H1 (cell line): ENCODE results near the gene RPL3. TPM values are rescaled to one million over a fixed set of nuclear protein-coding genes. Genes with fewer than 3 reads are reported as not detected.
A peak's percentile ranks its signal among the peaks of the same experiment; 100 is the strongest.

Experiments
- CTCF ChIA-PET: fragments of 300-600 bp; sonication (Branson Sonifier 250); formaldehyde crosslinking; loops from one replicate; lab custom pipeline; 2021; ENCODE audit not compliant: partially characterized antibody; lab: Charles Lee
- POLR2A ChIA-PET: fragments of 300-600 bp; sonication (Branson Sonifier 250); formaldehyde crosslinking; loops from one replicate; lab custom pipeline; 2021; ENCODE audit warnings: inconsistent platforms; ENCODE audit not compliant: partially characterized antibody; lab: Charles Lee
- DNase-seq, 2 experiments: peaks; one replicate each; pipeline versions ENCODE4 v3.0.0 to v3.0.0-alpha.2; 2010 to 2022; ENCODE audit warnings: low spot score in 2 of 2, low read depth in 1 of 2, mixed read lengths in 1 of 2
- FAIRE-seq: peaks from 2 replicates; lab custom pipeline; 2011; peaks lifted over from hg19 to GRCh38; lab: Jason Lieb, UNC
- H2AFZ ChIP-seq: 2 replicates; pipeline ENCODE4 v1.8.1; 2012; ENCODE audit warnings: low read length, inconsistent platforms
- H2AK5ac ChIP-seq: 2 replicates; pipeline ENCODE4 v1.6.1; 2013; ENCODE audit warnings: low read depth, low read length
- H2BK120ac ChIP-seq: replicated peaks from 2 replicates; pipeline ENCODE3; 2013; ENCODE audit warnings: low read depth, low read length, inconsistent platforms
- H2BK12ac ChIP-seq: 2 replicates; pipeline ENCODE4 v1.6.1; 2013; ENCODE audit warnings: low read depth, low read length
- H2BK15ac ChIP-seq: 2 replicates; pipeline ENCODE4 v1.6.1; 2013; ENCODE audit warnings: low read length
- H2BK20ac ChIP-seq: 2 replicates; pipeline ENCODE4 v1.6.1; 2013; ENCODE audit warnings: low read length
- H2BK5ac ChIP-seq: 2 replicates; pipeline ENCODE4 v1.6.1; 2013; ENCODE audit warnings: low read depth, low read length
- H3K14ac ChIP-seq: 2 replicates; pipeline ENCODE4 v1.6.1; 2013; ENCODE audit warnings: inconsistent platforms; ENCODE audit not compliant: insufficient read length
- H3K18ac ChIP-seq: 2 replicates; pipeline ENCODE4 v1.6.1; 2013; ENCODE audit warnings: low read length; ENCODE audit errors: extremely low read depth
- H3K23ac ChIP-seq: 2 replicates; pipeline ENCODE4 v1.6.1; 2013; ENCODE audit warnings: inconsistent platforms; ENCODE audit not compliant: insufficient read length
- H3K23me2 ChIP-seq: 2 replicates; pipeline ENCODE4 v1.6.1; 2013; ENCODE audit warnings: low read depth, low read length
- H3K27ac ChIP-seq: 2 replicates; pipeline ENCODE4 v1.6.1; 2011; ENCODE audit warnings: low read depth, low read length, inconsistent platforms
- H3K27me3 ChIP-seq, 4 experiments: replicated peaks in 1 of 4; 1 replicate in 1 of 4; 2 replicates in 3 of 4; pipeline versions ENCODE4 v1.6.1 to v1.8.1; 2011 to 2013; ENCODE audit warnings: low read length in 3 of 4, mild to moderate bottlenecking in 3 of 4, inconsistent platforms in 2 of 4, mixed read lengths in 2 of 4, moderate library complexity in 1 of 4; ENCODE audit not compliant: control insufficient read depth in 3 of 4, insufficient read depth in 3 of 4; ENCODE audit errors: extremely low read depth in 1 of 4
- H3K36me3 ChIP-seq, 4 experiments: 2 replicates each; pipeline versions ENCODE4 v1.6.1 to v1.8.1; 2011 to 2013; ENCODE audit warnings: mild to moderate bottlenecking in 4 of 4, low read length in 3 of 4, moderate library complexity in 2 of 4, control low read depth in 1 of 4, inconsistent platforms in 1 of 4; ENCODE audit not compliant: insufficient read depth in 4 of 4, control insufficient read depth in 2 of 4
- H3K4ac ChIP-seq: replicated peaks from 2 replicates; pipeline ENCODE3; 2013; ENCODE audit warnings: low read length, low read depth, mixed read lengths, inconsistent platforms; ENCODE audit not compliant: insufficient read length
- H3K4me1 ChIP-seq, 4 experiments: replicated peaks in 1 of 4; 1 replicate in 1 of 4; 2 replicates in 3 of 4; pipeline versions ENCODE4 v1.6.1 to v1.8.1; 2011 to 2013; ENCODE audit warnings: low read length in 3 of 4, inconsistent platforms in 2 of 4, mixed read lengths in 1 of 4; ENCODE audit not compliant: insufficient read depth in 4 of 4, control insufficient read depth in 3 of 4
- H3K4me2 ChIP-seq, 2 experiments: 2 replicates each; pipeline versions ENCODE4 v1.6.1 to v1.8.1; 2011 to 2013; ENCODE audit warnings: low read depth in 2 of 2, low read length in 2 of 2, control low read depth in 1 of 2, inconsistent platforms in 1 of 2, mild to moderate bottlenecking in 1 of 2; ENCODE audit not compliant: insufficient read depth in 1 of 2
- H3K4me3 ChIP-seq, 4 experiments: fragments of 200-600, 300-600 bp in 1 of 4; sonication (generic), shearing (Covaris generic), sonication (Bioruptor Twin) in 1 of 4; 2 replicates each; pipeline versions ENCODE4 v1.5.1 to v1.8.1; 2011 to 2016; ENCODE audit warnings: low read length in 4 of 4, low read depth in 3 of 4, control low read depth in 2 of 4, inconsistent platforms in 2 of 4, mild to moderate bottlenecking in 2 of 4, mixed read lengths in 1 of 4, moderate library complexity in 1 of 4; ENCODE audit not compliant: insufficient read depth in 2 of 4; ENCODE audit errors: extremely low read depth in 1 of 4
- H3K56ac ChIP-seq: replicated peaks from 2 replicates; pipeline ENCODE3; 2013; ENCODE audit warnings: low read depth, mild to moderate bottlenecking, mixed read lengths, low read length, inconsistent platforms; ENCODE audit not compliant: insufficient read length
- H3K79me1 ChIP-seq: 2 replicates; pipeline ENCODE4 v1.6.1; 2013; ENCODE audit warnings: low read depth, low read length, control low read depth
- H3K79me2 ChIP-seq, 2 experiments: 2 replicates each; pipeline versions ENCODE4 v1.6.1 to v1.8.1; 2012 to 2013; ENCODE audit warnings: low read length in 2 of 2, mild to moderate bottlenecking in 2 of 2, inconsistent platforms in 1 of 2; ENCODE audit not compliant: insufficient read depth in 2 of 2, control insufficient read depth in 1 of 2
- H3K9ac ChIP-seq, 4 experiments: replicated peaks in 1 of 4; 1 replicate in 1 of 4; 2 replicates in 3 of 4; pipeline versions ENCODE4 v1.6.1 to v1.8.1; 2011 to 2013; ENCODE audit warnings: low read depth in 3 of 4, low read length in 3 of 4, control low read depth in 2 of 4, mild to moderate bottlenecking in 2 of 4, moderate library complexity in 2 of 4, inconsistent platforms in 1 of 4; ENCODE audit errors: extremely low read depth in 1 of 4
- H3K9me3 ChIP-seq, 2 experiments: 2 replicates each; pipeline versions ENCODE4 v1.6.1 to v1.8.1; 2012 to 2013; ENCODE audit warnings: mild to moderate bottlenecking in 2 of 2, moderate library complexity in 2 of 2, control low read depth in 1 of 2, inconsistent platforms in 1 of 2, low read depth in 1 of 2, low read length in 1 of 2, mixed read lengths in 1 of 2; ENCODE audit not compliant: insufficient read depth in 2 of 2
- H4K20me1 ChIP-seq, 2 experiments: replicated peaks in 1 of 2; 2 replicates each; pipeline versions ENCODE3 to v1.8.1; 2011 to 2013; ENCODE audit warnings: inconsistent platforms in 2 of 2, low read length in 2 of 2, mild to moderate bottlenecking in 1 of 2; ENCODE audit not compliant: insufficient read depth in 2 of 2, control insufficient read depth in 1 of 2
- H4K5ac ChIP-seq: 2 replicates; pipeline ENCODE4 v1.6.1; 2013; ENCODE audit warnings: low read length, low read depth, mixed read lengths, inconsistent platforms; ENCODE audit not compliant: insufficient read length
- H4K8ac ChIP-seq: 2 replicates; pipeline ENCODE4 v1.8.0; 2013; ENCODE audit warnings: mild to moderate bottlenecking, moderate library complexity, low read length, inconsistent platforms; ENCODE audit not compliant: insufficient read depth; ENCODE audit errors: extremely low read depth
- H4K91ac ChIP-seq: replicated peaks from 2 replicates; pipeline ENCODE3; 2013; ENCODE audit warnings: low read length, mixed read lengths, inconsistent platforms; ENCODE audit not compliant: insufficient read length
- CBX5 ChIP-seq: fragments of 300-800, 300-1000 bp; sonication (generic); IDR thresholded peaks from 2 replicates; pipeline ENCODE4 v1.7.1; 2016; ENCODE audit warnings: antibody characterized with exemption, low read length, low read depth
- CTBP2 ChIP-seq: IDR thresholded peaks from 2 replicates; pipeline ENCODE4 v1.7.0; 2011; ENCODE audit warnings: borderline replicate concordance, mild to moderate bottlenecking, moderate library complexity, mixed read lengths, low read length; ENCODE audit not compliant: insufficient read depth, insufficient read length
- HDAC2 ChIP-seq, 2 experiments: fragments of 300-600 bp in 1 of 2; sonication (generic) in 1 of 2; IDR thresholded peaks; 2 replicates each; pipeline ENCODE4 v1.6.1; 2011 to 2012; ENCODE audit warnings: low read depth in 2 of 2, low read length in 2 of 2, mild to moderate bottlenecking in 2 of 2, moderate library complexity in 2 of 2, borderline replicate concordance in 1 of 2, inconsistent platforms in 1 of 2
- KDM1A ChIP-seq: fragments of 200-600, 300-600 bp; sonication (generic); IDR thresholded peaks from 2 replicates; pipeline ENCODE4 v1.7.1; 2016; ENCODE audit warnings: mild to moderate bottlenecking, low read length, borderline replicate concordance
- KDM5A ChIP-seq: fragments of 200-600 bp; IDR thresholded peaks from 2 replicates; pipeline ENCODE4 v1.7.1; 2012; ENCODE audit warnings: mild to moderate bottlenecking, low read length, inconsistent platforms, mixed read lengths
- MAX ChIP-seq: IDR thresholded peaks from 2 replicates; pipeline ENCODE4 v1.6.1; 2012; ENCODE audit warnings: inconsistent platforms
- NANOG ChIP-seq: IDR thresholded peaks from 2 replicates; pipeline ENCODE4 v1.6.1; 2011; ENCODE audit warnings: low read length, low read depth, mild to moderate bottlenecking, inconsistent platforms; ENCODE audit not compliant: insufficient read depth, poor library complexity, severe bottlenecking
- RNF2 ChIP-seq: fragments of 200-900, 300-1000 bp; sonication (generic); IDR thresholded peaks from 2 replicates; pipeline ENCODE4 v1.7.1; 2016; ENCODE audit warnings: borderline replicate concordance, low read depth, mild to moderate bottlenecking, antibody characterized with exemption, low read length; ENCODE audit not compliant: poor library complexity, severe bottlenecking; ENCODE audit errors: missing control alignments
- SP2 ChIP-seq: IDR thresholded peaks from 2 replicates; pipeline ENCODE4 v1.6.1; 2012; ENCODE audit warnings: mild to moderate bottlenecking, low read length, inconsistent platforms
- SUZ12 ChIP-seq: fragments of 200-600 bp; sonication (generic); IDR thresholded peaks from 2 replicates; pipeline ENCODE4 v1.6.1; 2012; ENCODE audit warnings: mild to moderate bottlenecking, inconsistent platforms, low read length, moderate library complexity, mixed read lengths
- YY1 ChIP-seq: IDR thresholded peaks from 2 replicates; pipeline ENCODE4 v1.6.1; 2011; ENCODE audit warnings: low read depth, mild to moderate bottlenecking, low read length
- WGBS, 2 experiments: shearing (Covaris generic) in 1 of 2; methylation state at CpG; one replicate each; pipeline versions ENCODE4 v1.1.6 to v1.1.7; 2013 to 2015; ENCODE audit warnings: low lambda C conversion rate in 2 of 2, mixed read lengths in 2 of 2, inconsistent platforms in 1 of 2, low coverage in 1 of 2, missing lambda C conversion rate in 1 of 2; ENCODE audit not compliant: insufficient replicate concordance in 2 of 2, insufficient coverage in 1 of 2, insufficient read length in 1 of 2; ENCODE audit errors: extremely low coverage in 1 of 2, missing lambda C conversion rate in 1 of 2; 5-methylcytosine and 5-hydroxymethylcytosine counted together
- polyA plus RNA-seq, 7 experiments: library from polyadenylated mRNA; depleted of rRNA in 3 of 7; stranded (reverse) in 5 of 7; unstranded in 2 of 7; fragments of >200 nt in 5 of 7; fragments of 200-250 nt in 2 of 7; gene quantifications; 1 replicate in 5 of 7; 2 replicates in 1 of 7; 4 replicates in 1 of 7; pipeline versions ENCODE4 v1.2.1 to v1.2.3, GENCODE V29; 2011 to 2013; ENCODE audit warnings: missing spikeins in 2 of 7, mixed read lengths in 2 of 7
- total RNA-seq: library from RNA; stranded (reverse); fragmentation: NEBNext Ultra II Directional; extraction: Animal tissue kit (Norgen Biotek cat#: 25700); gene quantifications from 2 replicates; pipeline ENCODE4 v1.2.1, GENCODE V29; 2021

The RPL3 gene
- total and polyA plus RNA-seq, 2 of the 8 experiments (the other 6 are each of a cell fraction or from before 2014, with no cell fraction given) = 2,865 to 5,466 TPM

- Histone ChIP-seq H3K27ac (no peak overlapping the region), H3K14ac (no peak overlapping the region), H3K4me3 (no peak overlapping the region), H3K79me1 (peaks cover 7% of the 10 kb centered on the region), H3K9ac (no peak overlapping the region; a peak in 2 of 7 replicates), H2BK12ac (peak overlapping the region; percentile 60; the same call in 1 of the 2 replicates), H3K4me1 (peaks cover 5 to 29% (median 19%) of the 10 kb centered on the region in 4 experiments), H4K8ac (no peak overlapping the region), H3K79me2 (peaks cover 0 to 5% of the 10 kb centered on the region in 2 experiments; a peak in 1 of 4 replicates), H3K23ac (no peak overlapping the region), H2BK15ac (no peak overlapping the region), H2BK5ac (peak overlapping the region; percentile 66; the same call in 1 of the 2 replicates), H2AK5ac (no peak overlapping the region), H4K20me1 (peaks cover 0 to 5% of the 10 kb centered on the region in 2 experiments), H3K4me2 (peak overlapping the region; percentile 86 to 98), H3K18ac (peak overlapping the region; percentile 38; the same call in 1 of the 2 replicates), H3K23me2 (peaks cover 13% of the 10 kb centered on the region), H2AFZ (no peak overlapping the region), H2BK20ac (peak overlapping the region; percentile 80), H3K9me3 (no peaks in the 10 kb centered on the region), H4K91ac (no peak overlapping the region), H3K56ac (no peak overlapping the region), H4K5ac (no peak overlapping the region), H3K4ac (no peak overlapping the region), H3K27me3 (peaks cover 0 to 4% (median 4%) of the 10 kb centered on the region in 4 experiments; a peak in 2 of 7 replicates), H2BK120ac (no peak overlapping the region), H3K36me3 (no peaks in the 10 kb centered on the region)
- DNase-seq (no peak), FAIRE-seq (no peak)
- POLR2A ChIA-PET = interaction anchor here (0.7 to 22.5 kb wide), 8 partner anchors 10 to 155 kb away, joined by 3 to 413 read pairs (median 4); partner anchors contain the start of gene RPL3
- WGBS, 2 experiments = 84% methylated on average over 7 of the region's 7 CpGs; no CpG with 5 or more reads in 1 of the 2 experiments
- CTCF ChIA-PET = interaction anchor here (0.6 to 4.2 kb wide), 10 partner anchors 10 to 142 kb away, joined by 3 to 27 read pairs (median 3); no protein-coding TSS in a partner anchor
- TF ChIP-seq KDM1A (no peak), CBX5 (no peak), RNF2 (no peak), SP2 (no peak), MAX (no peak), KDM5A (no peak), YY1 (no peak), CTBP2 (no peak), SUZ12 (no peak), NANOG (no peak), HDAC2 (IDR thresholded peaks at IDR 0.05; ENCODE audit: borderline replicate concordance in 1 of 2, low read depth in 2 of 2, low read length in 2 of 2) (no peak)
Observed at GRCh38 chr22:39352306-39352891, 33.0 kb upstream of the RPL3 start.
